ENCODE results near the gene PRPF38B. TPM values are rescaled to one million over a fixed set of nuclear protein-coding genes. Genes with fewer than 3 reads are reported as not detected.

Gene PRPF38B
- total RNA-seq, 4 donors from 2014 or later: 31.7 to 37.7 (median 35.1) TPM

DNA sequence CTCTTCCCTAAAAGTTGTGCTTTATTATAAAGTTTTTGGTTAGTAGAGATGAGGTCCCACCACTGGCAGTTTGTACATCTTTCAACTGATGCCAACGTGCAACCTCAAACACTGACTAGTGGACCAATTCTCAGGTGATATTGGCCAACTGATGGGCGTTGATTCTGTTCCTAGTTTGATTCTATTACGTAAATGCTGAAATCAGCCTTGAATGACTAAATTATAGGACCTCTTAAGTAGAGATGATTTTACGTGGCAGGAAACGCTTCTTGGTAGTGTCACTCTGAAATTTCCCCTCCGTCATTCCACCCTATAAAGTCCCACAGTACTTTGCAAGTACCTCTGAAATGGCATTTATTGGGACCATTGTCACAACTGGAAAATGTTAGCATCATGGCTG, 11.8 kb downstream of the PRPF38B start:
- no peak for TF ChIP-seq CTCF (IDR thresholded peaks at IDR 0.05; ENCODE audit: low read depth)

DNA sequence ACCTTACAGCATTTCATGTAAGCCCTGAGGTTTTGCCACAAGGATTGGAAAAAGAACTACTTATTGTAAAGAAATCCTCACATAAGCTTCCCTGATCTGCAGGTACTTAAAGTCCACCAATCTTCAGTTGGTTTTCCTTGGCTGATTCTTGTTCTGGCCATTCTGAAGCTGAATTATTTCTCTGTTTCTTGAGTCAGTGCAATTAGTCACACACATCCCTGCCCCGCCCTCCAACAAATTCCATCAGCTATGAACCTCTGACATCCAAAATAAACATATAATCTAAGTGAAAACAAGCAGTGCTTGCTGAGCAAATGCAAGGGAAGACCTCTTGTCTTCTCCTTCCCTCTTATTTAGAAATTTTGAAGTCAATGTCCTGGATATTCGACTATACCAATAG, 12.4 kb downstream of the PRPF38B start:
- no peak for TF ChIP-seq CTCF (IDR thresholded peaks at IDR 0.05; ENCODE audit: low read depth)

DNA sequence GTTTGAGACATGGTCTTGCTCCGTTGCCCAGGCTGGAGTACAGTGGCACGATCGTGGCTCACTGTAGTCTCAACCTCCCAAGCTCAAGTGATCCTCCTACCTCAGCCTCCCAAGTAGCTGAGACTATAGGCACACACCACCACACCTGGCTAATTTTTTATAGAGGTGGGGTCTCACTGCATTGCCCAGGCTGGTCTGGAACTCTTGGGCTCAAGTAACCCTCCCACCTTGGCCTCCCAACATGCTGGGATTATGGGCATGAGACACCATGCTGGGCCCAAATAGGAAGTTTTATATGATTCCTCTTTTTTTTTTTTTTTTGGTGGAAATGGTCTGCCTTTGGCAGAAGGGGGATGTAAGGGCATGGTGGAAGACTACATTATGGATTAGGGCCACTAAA, 14.5 kb downstream of the PRPF38B start:
- no peak for TF ChIP-seq CTCF (IDR thresholded peaks at IDR 0.05; ENCODE audit: low read depth)

DNA sequence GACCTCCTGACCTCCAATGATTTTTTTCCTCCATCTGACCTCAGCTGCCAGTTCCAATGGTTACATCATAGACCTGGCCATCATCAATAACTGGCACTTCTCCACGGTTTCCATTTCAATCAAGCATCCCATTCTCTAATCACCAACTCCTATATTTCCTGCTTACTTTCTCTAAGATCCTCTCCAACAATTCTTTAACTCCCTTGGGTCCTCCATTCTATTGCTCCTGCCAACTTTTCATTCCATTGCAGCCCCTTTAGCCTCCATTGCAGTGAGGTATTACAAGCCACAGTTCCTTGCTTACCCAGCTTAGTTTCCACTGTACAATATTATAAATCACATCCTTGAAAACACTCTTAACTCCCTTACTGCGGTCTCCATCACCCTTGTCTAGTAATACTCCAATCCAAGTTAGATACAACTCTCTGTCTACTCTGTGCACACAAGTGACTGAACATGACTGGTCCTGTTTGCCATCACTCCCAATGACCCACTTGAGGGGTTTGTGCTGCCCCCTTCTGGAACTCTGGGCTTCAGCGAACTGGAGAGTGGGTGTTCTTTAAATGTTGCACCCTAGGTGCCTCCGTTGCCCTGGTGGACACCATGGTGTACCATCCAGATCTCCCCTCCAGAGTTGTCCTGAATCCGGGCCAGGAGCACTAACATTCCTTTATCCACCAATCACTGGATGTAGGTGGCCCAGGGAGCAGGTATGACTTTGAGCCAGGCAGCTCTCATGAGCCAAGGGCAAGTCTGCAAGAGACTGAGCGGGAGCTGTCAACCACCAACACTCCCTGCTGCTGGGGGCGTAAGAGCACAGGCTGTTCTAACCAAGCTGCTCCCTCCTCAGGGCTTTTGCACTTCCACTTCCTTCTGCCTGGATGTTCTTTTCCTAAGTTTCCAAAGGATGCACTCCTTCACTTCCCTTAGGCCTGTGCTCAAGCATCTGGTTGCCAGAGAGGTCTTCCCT, 16.9 kb downstream of the PRPF38B start:
- no peak for TF ChIP-seq CTCF (IDR thresholded peaks at IDR 0.05; ENCODE audit: low read depth)

- TF ChIP-seq CTCF (IDR thresholded peaks at IDR 0.05; ENCODE audit: low read depth): no peak
These were observed 20.6 kb downstream of the PRPF38B start, which contains the start of gene FNDC7 for GRCh38 chr1:108712606-108713150. Gene FNDC7, plus strand, starts transcription at chr1:108712908. Its CDS starts 26 bp downstream, at chr1:108712934.

DNA sequence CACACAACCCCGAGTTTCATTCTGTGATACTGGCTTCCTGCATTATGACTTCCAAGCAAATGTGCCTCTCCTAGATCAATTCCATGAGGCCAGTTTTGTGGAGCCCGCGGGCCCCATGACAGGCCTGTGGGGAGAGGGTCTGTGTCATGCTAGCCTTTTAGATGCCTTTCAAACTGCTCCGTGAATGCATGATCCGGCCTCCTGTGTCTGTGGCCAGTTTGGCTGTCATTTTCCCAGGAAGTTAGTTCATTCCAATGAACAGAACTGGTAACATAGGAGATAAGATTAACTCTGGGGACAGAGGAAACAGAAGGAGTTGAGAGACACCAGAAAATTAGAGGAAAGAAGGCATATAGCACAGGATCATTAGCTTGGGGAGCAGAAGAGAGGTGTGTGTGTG, 23.8 kb downstream of the PRPF38B start:
- TF ChIP-seq CTCF (IDR thresholded peaks at IDR 0.05; ENCODE audit: low read depth): no peak
